NCI-H345 (cell line): ENCODE data around the gene CGRRF1.

Source experiments
- DNase-seq: peaks from one replicate; lab custom pipeline; 2025; lab: John Stamatoyannopoulos, UW

Gene CGRRF1, protein sequence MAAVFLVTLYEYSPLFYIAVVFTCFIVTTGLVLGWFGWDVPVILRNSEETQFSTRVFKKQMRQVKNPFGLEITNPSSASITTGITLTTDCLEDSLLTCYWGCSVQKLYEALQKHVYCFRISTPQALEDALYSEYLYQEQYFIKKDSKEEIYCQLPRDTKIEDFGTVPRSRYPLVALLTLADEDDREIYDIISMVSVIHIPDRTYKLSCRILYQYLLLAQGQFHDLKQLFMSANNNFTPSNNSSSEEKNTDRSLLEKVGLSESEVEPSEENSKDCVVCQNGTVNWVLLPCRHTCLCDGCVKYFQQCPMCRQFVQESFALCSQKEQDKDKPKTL

DNA sequence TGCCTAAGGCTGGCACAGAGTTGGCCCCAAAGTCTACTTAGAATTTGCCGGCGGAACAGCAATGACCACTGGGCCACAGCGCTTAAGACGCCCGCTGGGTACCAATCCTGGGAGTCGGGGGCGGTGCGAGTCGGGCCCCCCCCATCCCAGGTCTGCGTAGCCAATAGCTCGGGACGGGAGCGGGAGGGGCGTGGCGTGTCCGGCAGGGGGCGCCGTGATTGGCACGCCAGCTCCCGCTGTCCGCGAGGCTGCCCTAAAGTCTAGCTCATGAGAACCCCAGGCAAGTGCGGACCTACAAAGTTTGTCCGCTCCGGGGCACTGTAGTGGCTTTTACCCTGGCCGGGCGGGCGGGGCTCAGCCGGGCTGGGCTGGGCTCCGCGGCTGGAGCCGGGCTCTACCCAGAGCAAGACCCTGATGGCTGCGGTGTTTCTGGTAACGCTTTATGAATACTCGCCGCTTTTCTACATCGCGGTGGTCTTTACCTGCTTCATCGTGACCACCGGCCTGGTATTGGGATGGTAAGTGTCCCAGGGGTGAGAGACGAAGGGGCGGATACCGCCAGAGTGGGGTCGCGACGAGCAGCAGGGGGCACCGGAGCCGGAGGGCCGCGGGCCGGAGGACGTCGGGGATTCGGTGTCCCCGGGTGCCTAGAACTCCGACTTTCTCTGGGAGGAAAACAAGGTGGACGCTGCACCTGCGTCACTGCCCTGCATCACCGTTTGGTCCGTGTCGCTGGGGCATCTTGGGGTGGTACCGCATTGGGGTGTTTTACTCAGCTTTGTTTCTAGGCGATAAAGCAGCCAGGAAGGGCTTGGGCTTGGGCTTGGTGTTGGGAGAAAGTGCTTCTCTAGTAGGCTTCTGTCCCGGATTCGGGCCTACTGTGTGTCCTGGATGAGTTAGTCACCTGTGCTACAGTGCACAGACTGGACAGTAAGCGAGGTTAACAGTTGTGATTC is at the start of gene CGRRF1:
Gene CGRRF1, plus strand, starts transcription at position 361 of the 956 bp plus-strand sequence. Its CDS starts 54 bp downstream, at position 415.
- peak; percentile 97 for DNase-seq

DNA sequence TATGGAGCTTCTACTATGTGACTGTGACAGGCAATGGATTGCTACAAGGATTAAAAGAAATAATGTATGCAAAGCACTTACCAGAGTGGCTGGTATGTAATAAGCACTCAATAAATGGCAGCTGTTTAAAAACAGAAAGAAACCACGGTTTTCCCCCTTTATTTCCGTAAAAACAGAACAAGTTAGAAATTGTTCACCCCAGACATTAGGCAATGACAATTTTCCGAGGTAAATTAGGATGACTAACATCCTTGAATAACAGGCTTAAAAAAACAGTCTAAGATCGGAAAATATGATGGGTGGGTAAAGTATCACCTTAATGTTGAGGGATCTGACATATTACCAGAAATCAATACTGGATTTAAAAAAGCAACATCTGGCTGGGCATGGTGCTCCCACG is 47.7 kb upstream of the CGRRF1 start:
- no peak for DNase-seq

DNA sequence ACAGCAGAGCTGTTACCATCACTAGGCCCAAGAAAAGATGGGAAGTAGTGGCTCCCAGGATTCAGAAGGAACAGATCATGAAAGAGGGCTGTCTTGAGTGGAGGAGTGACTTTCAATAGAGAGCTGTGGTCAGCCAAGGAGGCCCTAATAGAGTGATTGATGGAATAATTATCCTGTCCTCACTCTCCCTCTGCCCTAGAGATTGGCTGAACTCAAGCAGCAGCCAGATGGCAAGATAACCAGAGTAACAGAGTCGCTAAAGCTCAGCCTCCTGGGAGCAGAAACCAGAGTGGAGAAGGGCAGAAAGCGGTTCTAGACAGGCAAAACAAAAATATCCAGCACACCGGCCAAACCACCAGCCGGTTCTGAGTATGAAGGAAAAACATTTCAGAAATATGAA is 44.1 kb upstream of the CGRRF1 start:
- DNase-seq: no peak

DNA sequence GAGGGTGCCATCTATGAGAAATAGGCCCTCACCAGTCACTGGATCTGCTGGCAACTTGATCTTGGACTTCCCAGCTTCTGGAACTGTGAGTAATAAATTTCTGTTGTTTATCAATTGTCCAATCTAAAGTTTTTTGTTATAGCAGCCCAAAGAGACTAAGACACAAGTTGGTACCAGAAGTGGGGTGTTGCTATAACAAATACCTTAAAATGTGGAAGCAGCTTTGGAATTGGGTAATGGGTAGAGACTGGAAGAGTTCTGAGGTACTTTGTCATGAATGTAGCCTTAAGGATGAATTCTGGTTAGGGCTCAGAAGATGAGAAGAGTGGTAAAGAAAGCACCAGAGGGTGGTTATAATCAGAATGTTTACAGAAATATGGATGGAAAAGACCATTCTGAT is 42.4 kb upstream of the CGRRF1 start:
- DNase-seq: no peak

DNA sequence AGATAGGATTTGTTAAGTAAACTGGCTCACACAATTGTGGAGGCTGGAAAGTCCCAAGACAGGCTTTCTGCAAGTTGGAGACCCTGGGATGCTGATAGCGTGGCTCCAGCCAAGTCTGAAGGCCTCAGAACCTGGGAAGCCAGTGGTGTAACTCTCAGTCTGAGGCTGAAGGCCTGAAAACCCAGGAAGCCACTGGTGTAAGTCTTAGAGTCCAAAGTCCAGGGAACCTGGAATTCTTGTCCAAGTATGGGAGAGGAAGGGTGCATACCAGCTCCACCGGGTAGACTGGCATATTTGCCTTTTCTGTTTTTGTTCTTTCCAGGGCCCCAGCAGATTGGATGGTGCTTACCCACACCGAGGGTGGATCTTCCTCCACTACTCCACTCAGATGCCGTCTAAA is 39.0 kb upstream of the CGRRF1 start:
- no peak for DNase-seq

DNA sequence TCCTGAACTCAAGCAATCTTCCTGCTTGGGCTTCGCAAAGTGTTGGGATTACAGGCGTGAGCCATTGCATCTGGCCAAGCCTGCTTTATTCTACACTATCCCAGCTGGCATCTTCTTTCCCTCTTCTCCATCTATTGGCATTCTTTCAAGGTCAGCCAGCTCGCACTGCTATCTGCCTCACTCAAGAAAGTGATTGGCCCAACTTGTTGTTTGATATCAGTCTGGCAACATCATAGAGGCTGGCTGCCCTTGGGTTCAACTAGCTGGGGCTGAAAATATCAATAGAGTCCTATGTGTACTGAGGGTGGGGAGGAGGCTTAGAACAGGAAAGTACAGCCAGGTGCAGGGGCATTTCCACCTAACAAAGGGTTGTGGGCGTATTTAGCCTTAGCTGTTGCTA is 38.1 kb upstream of the CGRRF1 start:
- DNase-seq: no peak

DNA sequence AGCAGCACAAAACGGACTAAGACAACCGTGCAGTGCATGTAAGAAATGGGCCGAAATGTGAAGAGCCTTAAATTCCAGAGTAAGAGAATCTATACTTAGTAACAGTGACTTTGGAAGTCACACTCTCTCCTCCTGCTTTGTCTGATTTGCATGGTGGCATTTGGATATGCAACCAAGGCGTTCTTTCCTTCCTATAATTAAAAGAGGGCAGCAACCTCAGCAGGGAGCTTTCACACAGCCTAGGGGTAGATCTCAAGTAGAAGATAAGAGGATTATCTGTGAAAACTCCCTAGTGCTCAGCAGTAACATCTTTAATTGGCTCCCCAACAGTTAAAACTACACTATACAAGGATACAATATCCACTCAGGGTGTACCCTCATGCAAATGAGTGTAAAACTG is 37.4 kb upstream of the CGRRF1 start:
- DNase-seq: no peak

DNA sequence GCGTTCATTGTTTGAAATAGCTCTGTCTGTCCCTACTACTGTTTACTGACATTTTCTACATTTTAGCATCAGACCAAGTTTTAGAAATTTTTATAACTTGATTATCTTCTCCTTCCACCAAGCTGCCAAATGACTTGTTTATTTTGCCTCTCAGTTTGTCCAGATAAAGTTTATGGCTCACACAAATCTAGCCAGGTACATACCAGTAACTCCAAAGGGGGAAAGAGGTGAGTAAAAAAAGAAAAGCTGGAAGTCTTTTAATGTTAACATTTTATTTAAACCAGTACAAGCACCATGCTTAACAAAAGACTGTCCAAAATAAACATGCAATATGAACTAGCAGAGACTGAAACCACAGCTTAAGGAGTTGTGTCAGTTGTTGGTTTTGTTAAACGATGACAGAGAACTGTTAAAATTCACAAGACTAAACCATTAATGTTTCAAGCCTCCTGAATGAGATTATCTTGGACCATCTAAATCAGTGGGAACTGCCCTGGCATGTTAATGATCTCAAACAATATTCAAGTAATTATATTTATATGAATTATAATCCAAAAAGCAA is 35.4 kb upstream of the CGRRF1 start:
- no peak for DNase-seq

DNA sequence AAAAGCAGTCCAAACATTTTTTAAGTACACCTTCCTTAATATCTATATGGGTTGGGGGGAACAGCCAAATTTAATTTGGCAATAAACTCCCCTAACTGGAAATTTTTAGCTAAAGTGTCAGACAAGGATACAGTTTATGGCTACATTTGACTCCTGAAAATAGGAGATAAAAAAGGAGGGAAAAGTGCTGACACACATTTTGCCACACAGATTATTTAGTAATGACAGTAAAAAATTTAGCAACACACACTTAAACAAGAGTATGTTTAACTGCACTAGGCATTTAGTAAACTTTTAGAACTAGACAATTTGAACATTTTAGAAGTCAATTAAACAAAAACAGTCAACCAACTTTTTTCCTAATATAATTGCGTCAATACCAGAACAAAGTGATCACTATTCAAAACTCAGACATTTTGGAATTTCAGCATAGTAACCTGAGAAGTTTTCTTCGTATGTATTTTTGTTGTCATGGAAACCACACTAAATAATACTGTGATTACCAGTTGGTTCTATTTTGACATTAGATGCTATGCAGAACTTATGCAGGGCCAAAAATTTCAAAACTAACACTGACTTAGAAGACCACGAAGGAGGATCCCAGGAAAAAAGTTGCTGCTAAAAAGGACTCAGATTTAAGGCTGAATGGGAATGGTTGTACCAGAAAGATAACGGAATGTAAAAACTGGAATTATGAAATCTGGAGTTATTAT is 34.4 kb upstream of the CGRRF1 start:
- DNase-seq: no peak

DNA sequence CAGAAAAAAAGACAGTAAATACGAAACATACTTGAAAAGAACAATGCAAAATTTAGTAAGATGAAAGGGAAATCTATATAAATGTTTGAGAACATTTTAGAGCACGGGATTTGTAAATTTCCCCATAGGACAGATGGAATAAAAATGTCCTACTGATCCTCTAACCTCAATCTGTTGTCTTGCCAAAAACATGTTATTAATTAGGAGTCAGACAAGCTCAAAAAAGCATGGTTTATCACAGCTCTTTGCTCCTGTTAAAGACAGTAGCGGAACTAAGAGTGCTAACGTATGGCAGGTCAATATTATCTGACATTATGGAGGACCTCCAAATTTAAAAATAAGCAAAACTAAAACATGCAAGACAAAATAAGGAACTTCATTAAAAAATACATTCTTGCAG is 33.8 kb upstream of the CGRRF1 start:
- DNase-seq: no peak

DNA sequence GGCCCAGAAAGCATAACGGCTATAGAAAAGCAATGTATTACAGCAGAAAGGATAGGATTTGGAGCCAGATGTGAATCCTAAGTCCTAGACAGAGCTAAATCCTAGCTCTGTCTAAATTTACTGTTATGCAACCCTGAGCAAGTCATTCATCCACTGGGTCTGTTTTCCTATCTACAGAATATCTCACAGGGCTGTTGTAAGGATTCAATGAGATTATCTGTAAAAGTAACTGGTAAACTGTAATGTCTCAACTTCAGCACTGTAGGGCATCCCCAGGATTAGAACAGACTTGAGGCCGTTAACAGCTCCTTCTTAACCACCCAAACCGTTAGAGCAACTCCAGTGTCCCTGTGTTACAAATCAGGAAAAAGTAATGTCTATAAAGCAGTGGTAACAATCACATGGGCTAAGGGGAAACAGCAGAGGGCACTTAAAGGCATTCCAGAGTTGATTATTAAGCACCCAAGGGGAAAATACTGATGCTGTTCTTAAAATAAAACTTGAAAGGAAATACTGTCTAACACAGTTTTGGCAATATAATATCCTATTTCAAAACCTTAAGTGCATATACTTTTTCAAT is 31.0 kb upstream of the CGRRF1 start:
- DNase-seq: no peak

DNA sequence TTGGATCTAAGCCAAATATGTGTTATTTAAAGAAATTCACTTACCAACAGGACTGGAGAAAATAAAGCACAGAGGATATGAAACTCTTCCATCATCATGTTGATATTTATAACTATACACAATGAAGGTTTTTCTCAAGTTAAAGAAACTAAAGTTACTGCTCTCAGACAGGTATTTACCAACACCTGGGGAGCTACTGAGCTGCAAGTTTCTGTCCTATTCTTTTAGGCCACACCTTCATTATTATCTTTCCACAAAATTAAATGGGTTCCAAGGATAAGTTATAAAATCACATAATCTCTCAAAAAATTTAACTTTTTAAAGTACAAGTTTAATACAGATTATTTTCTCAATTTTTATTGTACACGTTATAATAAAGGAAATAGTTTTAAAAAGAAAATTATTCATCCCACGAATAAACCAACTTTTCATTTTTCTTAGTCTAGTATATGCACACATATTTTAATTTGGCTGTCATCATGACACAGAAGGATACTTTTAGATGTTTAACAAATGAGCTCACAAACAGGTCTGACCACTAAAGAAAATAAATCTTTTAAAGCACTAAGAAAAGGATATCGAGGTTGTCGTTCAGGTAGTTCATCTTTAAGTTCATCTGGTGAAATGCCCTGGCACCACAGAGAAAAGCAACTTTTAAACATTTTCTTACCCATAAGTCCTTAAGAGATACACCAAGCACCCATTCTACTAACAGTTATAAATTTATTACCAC is 28.7 kb upstream of the CGRRF1 start:
- no peak for DNase-seq

DNA sequence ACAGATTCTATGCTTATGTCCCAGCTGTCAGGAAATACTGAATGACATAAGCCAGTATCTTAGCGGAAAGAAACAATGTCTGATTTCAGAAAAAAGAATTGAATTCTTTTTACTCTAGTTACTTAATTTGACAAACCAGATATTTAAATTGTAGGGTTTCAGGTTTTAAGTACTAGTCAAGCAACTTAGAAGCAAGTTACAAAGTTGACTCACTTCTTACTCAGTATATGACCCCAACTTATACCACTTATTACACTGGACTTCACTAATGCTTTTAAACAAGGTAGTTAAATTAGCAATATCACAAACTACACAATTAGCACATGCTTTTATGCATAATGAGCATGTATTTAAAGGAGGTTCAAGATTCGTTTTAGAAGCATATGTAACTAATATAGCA is 28.0 kb upstream of the CGRRF1 start:
- no peak for DNase-seq

DNA sequence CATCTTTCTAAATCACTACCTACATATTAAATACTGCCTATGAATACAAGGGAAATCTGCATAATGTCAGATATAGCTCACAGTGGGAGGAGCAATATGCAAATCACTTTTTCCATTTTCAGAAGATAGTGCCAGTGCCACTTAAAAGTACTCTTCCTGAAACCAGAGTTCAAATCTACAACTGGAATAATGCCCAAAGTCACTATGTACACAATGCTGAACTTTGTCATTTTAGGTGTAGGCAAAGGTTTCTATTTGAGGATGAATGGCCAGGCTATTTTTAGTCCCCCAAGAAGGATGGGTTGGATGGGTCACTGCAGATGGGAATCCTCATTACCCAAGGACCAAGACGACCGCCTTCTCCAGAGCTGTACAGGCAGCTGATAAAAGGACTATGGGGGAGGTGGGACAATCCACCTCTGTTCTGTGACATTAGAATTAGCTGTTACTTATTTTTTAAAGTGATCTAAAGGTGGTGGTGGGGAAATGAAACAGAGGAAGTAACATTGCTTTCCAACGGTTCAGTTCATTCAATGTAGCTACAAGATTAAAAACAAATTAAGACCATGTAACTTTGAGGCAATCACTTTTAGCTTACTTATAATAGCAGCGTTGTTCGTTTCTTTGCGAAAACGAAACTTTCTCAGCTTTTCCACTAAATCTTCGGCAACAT is 26.5 kb upstream of the CGRRF1 start:
- no peak for DNase-seq

DNA sequence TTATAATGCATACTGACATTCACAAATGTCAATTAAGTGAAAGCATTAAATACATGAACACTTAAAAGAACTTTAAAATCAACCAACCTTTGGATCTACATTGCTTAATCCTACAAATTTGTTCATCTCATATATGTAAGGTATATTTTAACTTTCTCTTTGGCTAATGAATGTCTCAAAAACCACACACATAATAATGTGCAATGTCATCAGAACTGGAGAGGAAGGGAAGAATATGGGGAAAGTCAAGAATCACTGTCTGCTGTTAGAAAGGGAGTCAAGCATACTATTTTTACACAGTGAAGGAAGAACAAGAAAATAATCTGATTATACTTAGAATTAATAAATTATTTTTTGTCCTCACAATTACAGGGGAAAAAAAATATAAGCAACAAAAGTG is 25.9 kb upstream of the CGRRF1 start:
- no peak for DNase-seq

DNA sequence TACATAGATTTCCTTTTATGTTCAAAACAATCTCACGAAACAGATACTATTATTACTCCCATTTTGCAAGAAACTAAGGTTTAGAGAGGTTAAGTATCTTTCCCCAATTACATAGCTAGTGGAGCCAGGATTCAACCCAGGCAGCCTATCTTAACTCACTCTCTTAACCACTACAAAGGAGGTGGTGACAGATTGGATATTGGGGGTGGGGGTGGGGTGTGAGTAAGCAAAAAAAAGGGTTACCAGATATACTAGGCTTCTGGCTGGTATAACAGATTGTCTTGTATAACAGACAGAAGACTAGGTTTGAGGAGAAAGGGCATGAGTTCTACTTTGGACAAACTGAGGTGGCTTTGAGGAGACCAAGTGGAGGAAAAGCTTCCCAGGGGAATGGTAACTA is 23.0 kb upstream of the CGRRF1 start:
- DNase-seq: no peak

DNA sequence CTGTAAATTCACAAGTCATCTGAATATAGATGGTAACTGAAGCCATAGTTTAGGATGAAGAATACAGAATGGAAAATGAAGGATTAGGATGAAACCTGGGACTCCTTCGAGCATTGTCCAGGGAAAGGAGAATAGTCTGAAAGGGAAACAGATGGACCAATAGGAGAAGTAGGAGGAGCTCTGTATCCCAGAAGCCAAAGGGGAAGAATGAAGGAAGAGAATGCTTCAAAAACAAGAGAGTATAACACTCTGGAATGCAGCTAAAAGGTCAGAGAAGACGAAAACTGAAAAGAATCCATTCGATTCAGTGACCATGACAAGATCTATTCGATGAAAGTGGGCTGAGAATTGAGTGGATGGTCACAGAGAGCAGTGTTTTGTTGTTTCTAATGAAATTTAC is 21.9 kb upstream of the CGRRF1 start:
- DNase-seq: no peak

DNA sequence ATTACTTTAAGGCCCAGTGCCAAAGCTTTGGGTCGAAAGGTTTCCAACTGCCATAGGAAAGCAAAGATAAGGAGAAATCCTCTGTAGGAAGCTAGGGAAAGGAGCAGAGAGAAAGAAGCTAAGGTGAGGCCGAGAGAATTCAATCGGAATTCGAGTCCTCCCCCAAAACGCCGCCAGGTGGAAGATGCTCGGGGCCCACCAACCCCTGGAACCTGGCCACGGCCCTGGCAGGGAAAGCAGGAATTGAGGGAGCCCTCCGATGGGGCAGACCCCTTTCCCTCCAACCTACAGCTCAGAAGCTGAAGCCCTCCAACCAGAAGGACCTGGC is 21.4 kb upstream of the CGRRF1 start:
- DNase-seq: no peak

DNA sequence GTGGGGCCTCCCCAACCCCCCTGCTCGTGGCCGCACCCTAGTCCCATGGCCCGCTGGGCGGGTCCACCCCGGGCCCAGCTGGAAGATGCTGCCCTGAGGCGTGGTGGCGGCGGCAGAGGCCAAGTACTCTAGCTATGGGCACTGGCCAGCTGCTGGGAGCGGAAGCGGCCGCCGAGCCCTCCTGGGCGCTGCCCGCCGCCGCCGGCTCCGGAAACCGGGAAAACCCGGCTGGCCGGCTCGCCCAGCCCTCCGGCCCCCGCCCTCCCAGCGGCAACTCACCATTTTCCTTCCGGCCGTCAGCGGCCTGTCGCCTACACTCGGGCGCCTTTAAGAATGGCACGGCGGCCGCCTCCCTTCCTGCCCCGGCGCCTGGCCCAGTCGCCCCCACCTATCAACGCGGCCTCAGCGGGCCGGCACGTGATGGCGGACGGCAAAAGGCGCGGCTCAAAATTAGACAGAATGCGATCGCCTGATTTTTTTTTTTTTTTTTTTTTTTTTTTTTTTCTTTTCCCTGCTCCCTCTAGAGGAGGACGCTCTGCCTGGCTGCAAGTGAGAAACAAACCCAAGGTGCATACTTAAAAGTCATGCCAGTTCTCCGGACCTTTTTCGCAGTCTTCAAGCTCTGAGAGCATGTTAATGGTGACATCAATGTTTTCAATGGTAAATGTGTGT is 20.9 kb upstream of the CGRRF1 start, which contains the start of gene GMFB:
Gene GMFB, minus strand, starts transcription at position 335 of the 672 bp plus-strand sequence. Its CDS starts 53 bp downstream, at position 282.
- DNase-seq: peak; percentile 86

DNA sequence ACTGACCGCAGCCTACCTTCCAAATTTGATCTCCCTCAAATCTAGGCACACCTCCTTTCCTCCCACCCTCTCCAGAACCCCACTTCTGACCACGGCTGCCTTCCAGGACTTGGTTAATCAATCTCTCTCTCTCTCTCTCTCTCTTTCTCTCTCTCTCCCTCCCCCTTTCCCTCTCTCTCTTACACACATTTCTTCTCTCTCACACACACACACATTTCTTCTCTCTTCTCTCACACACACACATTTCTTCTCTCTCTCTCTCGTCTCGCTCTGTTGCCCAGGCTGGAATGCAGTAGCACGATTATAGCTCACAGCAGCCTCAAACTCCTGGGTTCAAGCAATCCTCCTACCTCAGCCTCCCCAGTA is 20.4 kb upstream of the CGRRF1 start:
- DNase-seq: no peak
